Prostate gland (tissue), 2 donors: ENCODE data around the gene SMCO4. TPM values are rescaled to one million over a fixed set of nuclear protein-coding genes. Genes with fewer than 3 reads are reported as not detected.
"Not testable (repeated sequence)": the region's sequence is repeated elsewhere in the genome, so short reads cannot be mapped to it uniquely, and the experiment has no call there.

Experiments used
- DNase-seq: peaks from one replicate; pipeline ENCODE4 v3.0.0-alpha.2; 2019; ENCODE audit warnings: low spot score
- H3K27ac ChIP-seq, 2 donors: fragments of 200-600 bp; sonication (generic); 2 replicates each; pipeline ENCODE4 v1.5.1; 2017 to 2019
- H3K27me3 ChIP-seq: fragments of 200-600 bp; sonication (generic); replicated peaks from 2 replicates; pipeline ENCODE4 v1.5.1; 2019; ENCODE audit not compliant: insufficient read depth
- H3K36me3 ChIP-seq, 2 donors: fragments of 200-600 bp; sonication (generic); 1 replicate in 1 of 2; 2 replicates in 1 of 2; pipeline versions ENCODE4 v1.5.1 to v1.8.1; 2017 to 2019
- H3K4me1 ChIP-seq: fragments of 200-600 bp; sonication (generic); replicated peaks from 2 replicates; pipeline ENCODE4 v1.5.1; 2019
- H3K4me3 ChIP-seq, 2 donors: fragments of 200-600 bp; sonication (generic); 2 replicates each; pipeline ENCODE4 v1.5.1; 2017 to 2019
- H3K9me3 ChIP-seq: fragments of 200-600 bp; sonication (generic); 2 replicates; pipeline ENCODE4 v1.5.1; 2017
- CTCF ChIP-seq, 4 experiments: fragments of 200-600 bp in 2 of 4; fragments of 450-650 bp in 2 of 4; sonication (generic) in 2 of 4; IDR thresholded peaks; 1 replicate in 3 of 4; 2 replicates in 1 of 4; pipeline ENCODE4 v1.5.1; 2016 to 2019; ENCODE audit warnings: antibody characterized with exemption in 4 of 4, mild to moderate bottlenecking in 2 of 4, moderate library complexity in 2 of 4
- POLR2A ChIP-seq: fragments of 450-650 bp; IDR thresholded peaks from one replicate; pipeline ENCODE4 v1.6.1; 2016; ENCODE audit warnings: antibody characterized with exemption, mild to moderate bottlenecking
- POLR2AphosphoS5 ChIP-seq: sonication (generic); formaldehyde crosslinking; IDR thresholded peaks from one replicate; pipeline ENCODE4 v1.6.1; 2017; ENCODE audit warnings: antibody characterized with exemption
- WGBS: methylation state at CpG from one replicate; pipeline ENCODE4 v1.1.5; 2018; 5-methylcytosine and 5-hydroxymethylcytosine counted together
- intact Hi-C: fragments of 100-400 bp; cut with DNase I; formaldehyde crosslinking; loops from one replicate; pipeline ENCODE4 v1.14.2; 2022
- total RNA-seq, 2 donors: library from RNA; depleted of rRNA; stranded (reverse); fragments of >200 nt; gene quantifications; one replicate each; pipeline ENCODE4 v1.1.0, GENCODE V29; 2016

SMCO4 gene
- total RNA-seq, 2 donors from 2014 or later, result 63.8 to 140 TPM

GRCh38 chr11:93537049-93537448 lies 6.1 kb downstream of the SMCO4 start:
- H3K4me1 ChIP-seq, result peaks cover 21% of the 10 kb centered on the region
- H3K27ac ChIP-seq, result peak overlapping the region; percentile 49 to 55
- intact Hi-C loops, result no loop called here
- H3K9me3 ChIP-seq, result no peaks in the 10 kb centered on the region
- H3K27me3 ChIP-seq, result no peaks in the 10 kb centered on the region
- H3K4me3 ChIP-seq, result no peak overlapping the region
- H3K36me3 ChIP-seq, result no peaks in the 10 kb centered on the region
- 6% methylated on average over 5 of the region's 5 CpGs for WGBS
- peak; percentile 43 for DNase-seq
- TF ChIP-seq POLR2AphosphoS5 (no peak), CTCF (IDR thresholded peaks at IDR 0.05) (no peak), POLR2A (no peak)

DNA sequence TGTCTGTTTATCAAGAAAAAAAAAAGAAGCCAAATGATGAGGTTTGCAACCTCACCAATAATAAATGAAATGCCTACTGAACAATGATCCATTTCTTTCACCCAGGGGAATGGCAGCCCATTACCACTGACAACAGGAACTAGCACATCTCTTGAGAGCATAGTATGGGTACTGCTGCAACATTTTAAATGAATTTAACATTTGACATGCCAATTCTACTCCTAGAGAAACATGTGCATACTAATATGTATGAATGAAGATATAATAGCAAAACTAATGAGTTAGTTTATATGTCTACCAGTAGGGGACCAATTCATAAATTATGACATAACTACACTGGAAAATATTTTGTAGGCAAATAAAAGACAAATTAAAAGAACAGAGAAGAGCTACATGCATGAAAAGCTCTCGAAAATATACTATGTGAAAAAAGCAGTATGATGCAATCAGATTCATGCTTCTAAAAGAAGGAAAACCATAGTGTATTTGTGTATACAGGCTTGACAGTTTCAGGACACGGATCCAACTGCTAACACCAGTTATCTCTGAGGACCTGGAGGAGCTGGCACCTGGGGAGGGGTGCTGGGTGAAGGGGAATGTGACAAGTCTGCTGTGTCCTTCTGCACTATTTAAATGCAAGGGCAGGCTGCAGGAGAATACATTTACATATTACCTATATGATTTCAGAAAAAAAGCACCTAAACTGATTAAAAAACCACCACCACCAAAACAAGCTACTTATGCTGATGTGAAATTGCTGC lies 6.9 kb downstream of the SMCO4 start:
- Histone ChIP-seq H3K27ac (peak overlapping the region in 1 of 2 donors; percentile 55), H3K36me3 (no peaks in the 10 kb centered on the region), H3K4me3 (no peak overlapping the region), H3K9me3 (no peaks in the 10 kb centered on the region), H3K4me1 (peaks cover 16% of the 10 kb centered on the region), H3K27me3 (no peaks in the 10 kb centered on the region)
- intact Hi-C loops, result no loop called here
- 47% methylated on average over 2 of the region's 2 CpGs for WGBS
- TF ChIP-seq POLR2AphosphoS5, result no peak
- TF ChIP-seq POLR2A, result no peak
- no peak for TF ChIP-seq CTCF (IDR thresholded peaks at IDR 0.05)
- no peak for DNase-seq

DNA sequence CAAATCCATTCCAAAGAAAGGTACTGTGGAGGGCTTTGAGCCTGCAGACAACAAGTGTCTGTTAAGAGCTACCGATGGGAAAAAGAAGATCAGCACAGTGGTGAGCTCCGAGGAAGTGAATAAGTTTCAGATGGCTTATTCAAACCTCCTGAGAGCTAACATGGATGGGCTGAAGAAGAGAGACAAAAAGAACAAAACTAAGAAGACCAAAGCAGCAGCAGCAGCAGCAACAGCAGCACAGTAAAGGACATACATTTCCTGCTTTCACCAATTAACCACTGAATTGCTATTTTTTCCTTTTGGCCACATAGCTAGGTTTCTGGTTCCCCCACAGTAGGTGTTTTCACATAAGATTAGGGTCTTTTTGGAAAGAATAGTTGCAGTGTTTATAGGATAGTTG lies 7.6 kb downstream of the SMCO4 start:
- H3K9me3 ChIP-seq, H3K27ac ChIP-seq, H3K36me3 ChIP-seq, H3K4me3 ChIP-seq, DNase-seq, intact Hi-C loops, H3K27me3 ChIP-seq: not testable (repeated sequence)
- peaks cover 14% of the 10 kb centered on the region for H3K4me1 ChIP-seq
- 79% methylated on average over 2 of the region's 2 CpGs for WGBS

- peaks cover 18% of the 10 kb centered on the region for H3K4me1 ChIP-seq
- DNase-seq, result no peak
- H3K36me3 ChIP-seq, result no peaks in the 10 kb centered on the region
- H3K9me3 ChIP-seq, result no peaks in the 10 kb centered on the region
- peak overlapping the region in 1 of 2 donors; percentile 41 for H3K27ac ChIP-seq
- intact Hi-C loops, result no loop called here
- WGBS, result 65% methylated on average over 5 of the region's 5 CpGs
- H3K27me3 ChIP-seq, result no peaks in the 10 kb centered on the region
- H3K4me3 ChIP-seq, result no peak overlapping the region
- TF ChIP-seq CTCF (IDR thresholded peaks at IDR 0.05), result no peak
- TF ChIP-seq POLR2A, result no peak
- no peak for TF ChIP-seq POLR2AphosphoS5
Measured at GRCh38 chr11:93532806-93533205, 10.4 kb downstream of the SMCO4 start.

- intact Hi-C loops, result no loop called here
- Histone ChIP-seq H3K27ac (peak overlapping the region in 1 of 2 donors; percentile 41), H3K36me3 (no peaks in the 10 kb centered on the region), H3K4me1 (peaks cover 14% of the 10 kb centered on the region), H3K9me3 (no peaks in the 10 kb centered on the region), H3K27me3 (no peaks in the 10 kb centered on the region), H3K4me3 (no peak overlapping the region)
- TF ChIP-seq POLR2AphosphoS5 (no peak), CTCF (IDR thresholded peaks at IDR 0.05) (no peak), POLR2A (no peak)
- 84% methylated on average over 3 of the region's 3 CpGs for whole genome bisulfite sequencing
- DNase-seq, result no peak
Measured at GRCh38 chr11:93532281-93532789, 10.9 kb downstream of the SMCO4 start.
